ENCODE measurements around the gene TMCC3.

DNA sequence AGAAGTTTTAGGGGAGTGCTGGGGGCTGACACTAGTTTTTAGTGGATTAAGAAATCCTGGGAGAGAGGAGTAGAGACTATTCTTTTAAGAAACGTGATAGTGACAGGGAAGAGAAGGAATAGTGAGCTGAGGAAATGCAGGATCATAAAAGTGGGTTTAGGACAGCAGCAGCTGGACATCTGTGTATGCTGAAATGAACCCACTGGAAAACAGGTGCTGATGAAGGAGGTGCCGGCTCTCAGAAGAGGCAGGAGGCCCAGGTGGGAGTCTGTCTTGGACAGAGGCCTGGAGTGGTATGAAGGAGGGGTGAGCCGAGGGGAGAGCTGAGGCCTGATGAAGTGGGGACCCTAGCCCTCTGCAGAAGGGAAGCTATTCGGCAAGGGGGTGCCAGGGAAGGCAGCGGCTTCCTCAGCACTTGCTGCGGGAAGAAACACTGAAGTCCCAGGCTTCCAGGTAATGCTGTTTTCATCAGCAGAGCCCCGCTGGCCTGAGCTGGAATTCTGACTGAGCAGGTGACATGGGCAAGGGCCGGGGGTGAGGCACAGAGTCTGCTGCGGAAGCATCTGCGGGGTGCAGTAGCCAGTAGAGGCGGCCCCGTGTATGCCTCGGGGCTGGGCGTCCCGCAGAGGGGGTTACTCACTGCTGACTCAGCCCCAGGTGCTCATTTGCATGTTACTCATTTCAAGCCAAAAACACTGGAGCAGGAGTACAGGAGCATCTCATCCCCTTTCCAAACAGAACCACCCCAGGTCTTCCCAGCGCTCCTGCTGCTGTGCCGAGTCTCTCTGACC, 89.7 kb downstream of the TMCC3 start:
- TF ChIP-seq EZH2 (IDR thresholded peaks at IDR 0.05; ENCODE audit: insufficient read depth, poor library complexity, severe bottlenecking) (no peak), EZH2phosphoT487 (IDR thresholded peaks at IDR 0.05; ENCODE audit: insufficient read depth, low read depth) (no peak)
